RWPE2 (cell line): Measurements from ENCODE around the gene BMERB1.

ENCODE experiments used
- ATAC-seq: fragments of 200-7000 bp; cut with Tn5 transposase; 3 replicates; pipeline ENCODE4 v1.9.1; 2021; ENCODE audit warnings: low read depth
- DNase-seq: peaks from one replicate; pipeline ENCODE4 v3.0.0-alpha.2; 2020; ENCODE audit warnings: low spot score
- H3K27ac ChIP-seq: fragments of 450-650 bp; 2 replicates; pipeline ENCODE4 v1.5.1; 2017; ENCODE audit warnings: mild to moderate bottlenecking; ENCODE audit not compliant: poor library complexity, severe bottlenecking
- H3K27me3 ChIP-seq: fragments of 250-450 bp; sonication (Bioruptor Pico); 2 replicates; pipeline ENCODE4 v1.5.1; 2021; ENCODE audit warnings: mild to moderate bottlenecking, moderate library complexity; ENCODE audit not compliant: insufficient read depth, poor library complexity, severe bottlenecking
- H3K36me3 ChIP-seq: fragments of 250-450 bp; sonication (Bioruptor Pico); 2 replicates; pipeline ENCODE4 v1.5.1; 2020; ENCODE audit warnings: low read depth, mild to moderate bottlenecking, moderate library complexity
- H3K4me1 ChIP-seq: fragments of 250-450 bp; sonication (Bioruptor Pico); 2 replicates; pipeline ENCODE4 v1.5.1; 2021; ENCODE audit warnings: mild to moderate bottlenecking, moderate library complexity; ENCODE audit not compliant: insufficient read depth, poor library complexity, severe bottlenecking
- H3K4me3 ChIP-seq: fragments of 250-450 bp; sonication (Bioruptor Pico); 2 replicates; pipeline ENCODE4 v1.5.1; 2021; ENCODE audit warnings: mild to moderate bottlenecking, moderate library complexity; ENCODE audit not compliant: severe bottlenecking
- H3K9me3 ChIP-seq: fragments of 250-450 bp; sonication (Bioruptor Pico); 2 replicates; pipeline ENCODE4 v1.5.1; 2021; ENCODE audit warnings: mild to moderate bottlenecking, moderate library complexity; ENCODE audit not compliant: severe bottlenecking
- CTCF ChIP-seq: fragments of 450-650 bp; IDR thresholded peaks from one replicate; pipeline ENCODE4 v1.5.1; 2017; ENCODE audit warnings: mild to moderate bottlenecking, moderate library complexity; ENCODE audit not compliant: poor library complexity, severe bottlenecking

BMERB1 gene

DNA sequence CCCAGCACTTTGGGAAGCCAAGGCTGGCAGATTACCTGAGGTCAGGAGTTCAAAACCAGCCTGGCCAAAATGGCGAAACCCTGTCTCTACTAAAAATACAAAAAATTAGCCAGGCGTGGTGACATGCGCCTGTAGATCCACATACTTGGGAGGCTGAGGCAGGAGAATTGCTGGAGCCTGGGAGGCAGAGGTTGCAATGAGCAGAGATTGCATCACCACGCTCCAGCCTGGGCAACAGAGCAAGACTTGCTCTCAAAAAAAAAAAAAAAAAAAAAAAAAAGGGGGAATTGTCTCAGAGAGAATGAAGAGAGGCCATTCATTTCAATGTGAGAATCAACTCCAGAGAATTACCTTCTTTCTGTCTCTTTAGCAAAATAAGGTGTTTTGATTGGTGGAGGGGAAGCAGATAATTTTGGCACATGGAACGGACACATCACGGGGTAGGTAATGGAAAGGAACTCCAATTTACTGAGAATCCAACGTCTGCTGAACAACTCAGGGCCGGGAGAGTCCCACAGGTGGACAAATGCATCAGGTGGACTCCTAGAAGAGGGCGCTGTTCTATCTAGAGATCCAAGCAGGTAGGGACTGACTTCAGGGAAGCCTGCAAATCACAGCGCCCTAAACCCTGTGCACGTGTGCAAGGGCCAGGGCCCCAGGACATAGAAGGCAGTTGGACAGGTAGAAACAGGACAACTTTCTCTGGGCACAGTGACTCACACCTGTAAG is 77.5 kb downstream of the BMERB1 start:
- H3K36me3 ChIP-seq = no peaks in the 10 kb centered on the region
- no peak overlapping the region for H3K4me3 ChIP-seq
- H3K27me3 ChIP-seq = no peaks in the 10 kb centered on the region
- ATAC-seq (no peak), DNase-seq (no peak)
- no peak overlapping the region for H3K27ac ChIP-seq
- H3K9me3 ChIP-seq = no peaks in the 10 kb centered on the region
- TF ChIP-seq CTCF = no peak
- H3K4me1 ChIP-seq = no peaks in the 10 kb centered on the region

- H3K27me3 ChIP-seq = no peaks in the 10 kb centered on the region
- DNase-seq = no peak
- H3K9me3 ChIP-seq = no peaks in the 10 kb centered on the region
- TF ChIP-seq CTCF = no peak
- H3K4me1 ChIP-seq = no peaks in the 10 kb centered on the region
- no peaks in the 10 kb centered on the region for H3K36me3 ChIP-seq
- ATAC-seq = no peak
- H3K4me3 ChIP-seq = no peak overlapping the region
- H3K27ac ChIP-seq = no peak overlapping the region
Observed at GRCh38 chr16:15513156-15513555, 78.8 kb downstream of the BMERB1 start.

DNA sequence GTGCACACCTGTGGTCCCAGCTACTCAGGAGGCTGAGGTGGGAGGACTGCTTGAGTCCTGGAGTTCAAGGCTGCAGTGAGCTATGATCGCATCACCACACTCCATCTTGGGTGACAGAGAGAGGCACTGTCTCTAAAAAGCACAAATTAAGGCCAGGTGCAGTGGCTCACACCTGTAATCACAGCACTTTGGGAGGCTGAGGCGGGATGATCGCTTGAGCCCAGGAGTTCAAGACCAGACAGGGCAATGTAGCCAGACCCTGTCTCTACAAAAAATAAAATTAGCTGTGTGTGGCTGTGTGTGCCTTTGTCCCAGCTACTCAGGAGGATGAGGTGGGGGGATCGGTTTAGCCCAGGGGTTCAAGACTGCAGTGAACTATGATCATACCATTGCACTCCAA is 81.6 kb downstream of the BMERB1 start:
- no peak overlapping the region for H3K4me3 ChIP-seq
- ATAC-seq (no peak), DNase-seq (no peak)
- no peak overlapping the region for H3K27ac ChIP-seq
- no peaks in the 10 kb centered on the region for H3K9me3 ChIP-seq
- H3K27me3 ChIP-seq = no peaks in the 10 kb centered on the region
- no peaks in the 10 kb centered on the region for H3K36me3 ChIP-seq
- no peaks in the 10 kb centered on the region for H3K4me1 ChIP-seq
- TF ChIP-seq CTCF = no peak

DNA sequence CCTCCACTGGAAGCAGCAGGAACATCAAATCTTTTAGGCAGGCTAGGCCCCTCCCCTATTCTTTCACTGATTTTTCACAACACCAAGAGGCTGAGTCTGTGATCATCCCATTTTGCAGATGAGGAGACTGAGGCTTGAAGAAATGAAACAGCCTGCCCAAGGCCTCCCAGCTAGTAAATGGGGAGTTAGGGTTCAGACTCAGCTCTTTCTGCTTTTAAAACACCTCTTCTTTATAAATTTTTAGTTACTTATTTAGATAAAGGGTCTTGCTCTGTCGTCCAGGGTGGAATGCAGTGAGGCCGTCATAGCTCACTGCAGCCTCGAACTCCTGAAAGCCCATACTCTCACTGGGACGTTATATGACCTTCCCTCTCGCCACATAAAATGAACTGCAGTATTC is 82.2 kb downstream of the BMERB1 start:
- Histone ChIP-seq H3K27me3 (no peaks in the 10 kb centered on the region), H3K36me3 (no peaks in the 10 kb centered on the region), H3K4me1 (no peaks in the 10 kb centered on the region), H3K27ac (no peak overlapping the region), H3K4me3 (no peak overlapping the region), H3K9me3 (no peaks in the 10 kb centered on the region)
- ATAC-seq (no peak), DNase-seq (no peak)
- no peak for TF ChIP-seq CTCF

DNA sequence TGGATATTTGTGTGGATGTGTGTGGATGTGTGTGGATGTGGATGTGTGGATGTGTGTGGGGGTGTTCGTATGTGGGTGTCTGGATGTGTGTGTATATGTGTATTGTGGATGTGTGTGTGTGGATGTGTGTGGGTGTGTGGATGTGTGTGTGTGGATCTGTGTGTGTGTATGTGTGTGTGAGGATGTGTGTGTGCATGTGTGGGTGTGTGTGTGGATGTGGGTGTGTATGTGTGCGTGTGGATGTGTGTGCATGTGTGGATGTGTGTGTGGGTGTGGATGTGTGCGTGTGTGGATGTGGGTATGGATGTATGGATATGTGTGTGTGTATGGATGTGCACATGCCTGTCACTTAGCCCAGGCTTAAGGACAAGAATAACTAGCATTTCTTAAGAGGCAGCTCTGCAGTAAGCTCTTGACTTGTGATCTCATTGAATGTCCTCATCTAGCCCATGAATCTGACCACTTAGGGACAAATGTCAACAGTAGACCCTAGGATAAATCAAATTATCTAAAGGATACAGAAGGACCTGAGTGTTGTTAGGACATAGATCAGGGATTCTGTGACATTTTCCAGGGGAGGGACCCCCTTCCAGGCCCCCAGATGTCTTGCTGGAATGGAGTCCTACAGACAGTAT is 83.5 kb downstream of the BMERB1 start:
- no peak for TF ChIP-seq CTCF
- H3K27ac ChIP-seq = no peak overlapping the region
- H3K4me1 ChIP-seq = no peaks in the 10 kb centered on the region

More for the DNA sequence above, 83.5 kb downstream of the BMERB1 start:
- Histone ChIP-seq H3K4me3 (no peak overlapping the region), H3K27me3 (no peaks in the 10 kb centered on the region), H3K9me3 (no peaks in the 10 kb centered on the region), H3K36me3 (no peaks in the 10 kb centered on the region)
- ATAC-seq (no peak), DNase-seq (no peak)
